ENCODE results near the gene NDOR1.

NDOR1 gene

DNA sequence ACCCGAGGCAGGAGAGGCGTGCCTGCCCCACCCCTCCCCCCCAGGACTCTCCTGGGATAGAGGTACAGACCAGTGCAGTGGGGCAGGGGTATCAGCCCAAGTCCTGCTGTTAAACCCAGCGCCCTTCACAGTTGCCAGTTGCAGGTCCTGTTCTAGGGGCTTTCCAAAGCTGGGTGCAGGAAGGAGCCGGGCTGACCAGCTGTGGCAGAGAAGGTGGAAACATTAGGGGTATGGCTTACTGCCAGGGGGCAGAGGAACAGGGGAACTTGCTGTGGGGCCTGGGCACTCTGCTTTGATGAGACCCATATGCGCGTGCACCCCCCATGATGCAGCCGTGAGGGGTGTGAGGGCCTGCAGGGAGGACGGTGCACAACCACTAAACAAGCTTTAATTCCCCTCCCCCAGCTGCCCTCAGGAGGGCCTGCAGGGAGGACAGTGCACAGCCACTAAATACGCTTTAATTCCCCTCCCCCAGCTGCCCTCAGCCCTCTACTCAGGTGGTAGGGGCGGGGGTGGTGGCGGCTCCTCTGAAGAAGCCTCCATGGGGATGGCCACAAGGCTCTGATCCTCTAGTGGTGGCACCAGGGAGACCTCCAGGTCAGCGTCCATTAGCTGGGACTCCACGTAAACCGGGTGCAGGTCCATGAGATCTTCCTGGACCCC is 34.9 kb upstream of the NDOR1 start:
- DNase-seq: no peak
- no peak overlapping the region for H2AK5ac ChIP-seq (ENCODE audit: low read length)
- no peak overlapping the region for H3K9ac ChIP-seq (ENCODE audit: low read length)
- no peak overlapping the region for H4K5ac ChIP-seq (ENCODE audit: low read length)
- no peak overlapping the region for H3K4me2 ChIP-seq (ENCODE audit: low read length)
- H2BK120ac ChIP-seq (ENCODE audit: low read depth, low read length): no peak overlapping the region
- no peak overlapping the region for H2BK15ac ChIP-seq (replicated peaks; ENCODE audit: low read depth)
- peaks cover 32% of the 10 kb centered on the region for H3K27me3 ChIP-seq (ENCODE audit: insufficient read depth, low read length, poor library complexity)
- H3K4me3 ChIP-seq (ENCODE audit: low read length): no peak overlapping the region
- H4K8ac ChIP-seq (ENCODE audit: low read depth, low read length): no peak overlapping the region
- no peaks in the 10 kb centered on the region for H3K79me1 ChIP-seq (ENCODE audit: low read length)
- H3K79me2 ChIP-seq (ENCODE audit: control insufficient read depth, insufficient read depth, low read length): no peaks in the 10 kb centered on the region
- H3K4ac ChIP-seq (ENCODE audit: low read depth, low read length): no peak overlapping the region
- H3K18ac ChIP-seq (ENCODE audit: low read length): no peak overlapping the region
- WGBS (ENCODE audit: extremely low coverage, insufficient coverage, low lambda C conversion rate): no CpG with 5 or more reads among the region's 14 CpGs
- H2BK5ac ChIP-seq (ENCODE audit: low read length): no peak overlapping the region
- H3K23ac ChIP-seq (ENCODE audit: low read length): no peak overlapping the region
- H3K27ac ChIP-seq (ENCODE audit: low read depth, low read length): no peak overlapping the region
- H3K56ac ChIP-seq (ENCODE audit: low read length): no peak overlapping the region
- no peaks in the 10 kb centered on the region for H3K4me1 ChIP-seq (ENCODE audit: control insufficient read depth, low read depth, low read length)
- H3K36me3 ChIP-seq (ENCODE audit: control insufficient read depth, insufficient read depth, low read length): no peaks in the 10 kb centered on the region

DNA sequence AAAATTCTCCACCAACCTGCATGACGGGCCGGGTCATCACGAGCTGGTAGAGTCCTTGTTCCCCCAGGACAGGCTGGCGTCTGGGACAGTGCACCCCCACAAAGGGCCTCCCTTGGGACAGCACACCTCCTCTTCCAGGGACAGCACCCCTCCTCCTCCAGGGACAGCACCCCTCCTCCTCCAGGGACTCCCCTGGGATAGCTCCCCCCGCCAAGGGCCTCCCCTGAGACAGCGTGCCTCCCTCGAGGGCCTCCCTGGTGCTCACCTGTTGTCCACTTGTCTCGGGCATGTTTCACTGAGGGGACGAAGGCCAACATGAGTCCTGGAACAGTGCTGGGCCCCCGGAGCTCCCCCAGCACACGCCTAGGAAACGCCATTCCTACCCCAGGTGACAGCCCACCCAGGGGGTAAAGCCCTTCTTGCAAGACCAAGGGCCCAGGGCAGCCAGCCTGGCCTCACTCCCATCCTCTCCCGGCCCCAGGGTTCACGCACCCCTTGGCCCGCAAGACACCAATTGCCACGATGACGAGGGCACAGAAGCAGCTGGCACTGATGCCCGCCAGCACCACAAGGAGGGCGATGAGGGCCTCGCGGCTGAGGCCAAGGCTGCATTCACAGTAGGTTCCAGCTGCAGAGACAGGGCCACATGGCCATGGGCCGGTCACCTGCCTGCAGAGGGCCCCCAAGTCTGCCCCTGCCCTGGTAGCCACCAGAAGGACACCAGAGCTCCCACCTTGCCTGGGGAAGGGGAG is 34.2 kb upstream of the NDOR1 start:
- no peak overlapping the region for H4K5ac ChIP-seq (ENCODE audit: low read length)
- H3K4me3 ChIP-seq (ENCODE audit: low read length): no peak overlapping the region
- H3K18ac ChIP-seq (ENCODE audit: low read length): no peak overlapping the region
- no CpG with 5 or more reads among the region's 22 CpGs for WGBS (ENCODE audit: extremely low coverage, insufficient coverage, low lambda C conversion rate)
- H3K79me2 ChIP-seq (ENCODE audit: control insufficient read depth, insufficient read depth, low read length): no peaks in the 10 kb centered on the region
- no peak overlapping the region for H2BK15ac ChIP-seq (replicated peaks; ENCODE audit: low read depth)
- no peak overlapping the region for H2BK120ac ChIP-seq (ENCODE audit: low read depth, low read length)
- no peaks in the 10 kb centered on the region for H3K36me3 ChIP-seq (ENCODE audit: control insufficient read depth, insufficient read depth, low read length)
- no peak overlapping the region for H2BK5ac ChIP-seq (ENCODE audit: low read length)
- no peaks in the 10 kb centered on the region for H3K4me1 ChIP-seq (ENCODE audit: control insufficient read depth, low read depth, low read length)
- no peak overlapping the region for H3K56ac ChIP-seq (ENCODE audit: low read length)
- no peak overlapping the region for H3K9ac ChIP-seq (ENCODE audit: low read length)
- H3K79me1 ChIP-seq (ENCODE audit: low read length): no peaks in the 10 kb centered on the region
- no peak overlapping the region for H3K4me2 ChIP-seq (ENCODE audit: low read length)
- H3K23ac ChIP-seq (ENCODE audit: low read length): no peak overlapping the region
- DNase-seq: no peak
- H4K8ac ChIP-seq (ENCODE audit: low read depth, low read length): no peak overlapping the region
- H3K27me3 ChIP-seq (ENCODE audit: insufficient read depth, low read length, poor library complexity): peaks cover 31% of the 10 kb centered on the region
- H3K27ac ChIP-seq (ENCODE audit: low read depth, low read length): no peak overlapping the region
- no peak overlapping the region for H2AK5ac ChIP-seq (ENCODE audit: low read length)
- H3K4ac ChIP-seq (ENCODE audit: low read depth, low read length): no peak overlapping the region

DNA sequence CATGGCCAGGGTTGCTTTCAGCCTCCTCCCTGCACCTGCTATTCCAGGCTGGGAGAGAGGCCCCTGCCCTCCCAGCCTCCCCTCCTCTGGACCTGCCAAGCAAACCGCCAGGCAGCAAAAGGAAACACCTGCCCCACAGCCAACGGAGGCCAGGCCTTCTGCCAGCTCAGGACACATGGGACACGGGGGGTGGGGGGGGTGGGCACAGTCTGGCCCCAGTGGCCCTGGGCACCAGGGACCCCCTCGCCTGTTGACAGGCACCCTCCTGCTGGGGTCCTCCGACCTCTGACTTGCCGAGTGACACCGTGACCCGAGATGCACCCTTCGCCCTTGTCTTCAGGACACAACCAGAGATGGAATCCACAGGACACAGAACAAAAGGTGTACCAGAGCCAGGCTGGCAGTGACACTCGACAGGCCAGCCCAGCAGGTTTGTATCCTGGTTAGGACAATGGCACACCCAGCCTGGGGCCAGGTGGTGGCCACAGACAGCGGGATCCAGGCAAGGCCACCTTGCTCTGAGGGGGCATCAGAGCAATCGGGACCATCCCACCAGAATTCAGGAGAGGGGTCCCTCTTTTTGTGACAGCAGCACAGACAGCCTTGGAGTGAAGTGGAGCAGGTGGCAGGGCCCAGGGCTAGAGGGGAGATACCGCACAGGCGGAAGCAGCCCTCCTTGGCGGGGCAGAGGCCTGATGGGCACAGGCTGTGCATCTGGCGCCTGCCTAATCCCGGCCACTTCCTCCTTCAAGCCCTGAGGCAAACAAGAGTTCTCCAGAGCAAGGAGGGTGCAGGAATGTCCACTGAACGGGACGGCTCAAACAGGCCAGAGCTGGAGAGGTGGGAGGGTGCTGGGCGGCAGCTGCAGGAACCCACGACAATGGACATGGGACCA is 32.4 kb upstream of the NDOR1 start:
- no CpG with 5 or more reads among the region's 21 CpGs for WGBS (ENCODE audit: extremely low coverage, insufficient coverage, low lambda C conversion rate)
- Histone ChIP-seq H3K27me3 (ENCODE audit: insufficient read depth, low read length, poor library complexity) (peaks cover 16% of the 10 kb centered on the region), H3K79me2 (ENCODE audit: control insufficient read depth, insufficient read depth, low read length) (no peaks in the 10 kb centered on the region), H2BK5ac (ENCODE audit: low read length) (no peak overlapping the region), H3K36me3 (ENCODE audit: control insufficient read depth, insufficient read depth, low read length) (no peaks in the 10 kb centered on the region), H3K56ac (ENCODE audit: low read length) (no peak overlapping the region), H2BK120ac (ENCODE audit: low read depth, low read length) (no peak overlapping the region), H4K8ac (ENCODE audit: low read depth, low read length) (no peak overlapping the region), H2BK15ac (replicated peaks; ENCODE audit: low read depth) (no peak overlapping the region), H3K4ac (ENCODE audit: low read depth, low read length) (no peak overlapping the region), H3K79me1 (ENCODE audit: low read length) (no peaks in the 10 kb centered on the region), H3K18ac (ENCODE audit: low read length) (no peak overlapping the region), H2AK5ac (ENCODE audit: low read length) (no peak overlapping the region), H3K4me3 (ENCODE audit: low read length) (no peak overlapping the region), H3K4me1 (ENCODE audit: control insufficient read depth, low read depth, low read length) (no peaks in the 10 kb centered on the region), H3K27ac (ENCODE audit: low read depth, low read length) (no peak overlapping the region), H4K5ac (ENCODE audit: low read length) (no peak overlapping the region), H3K23ac (ENCODE audit: low read length) (no peak overlapping the region), H3K9ac (ENCODE audit: low read length) (no peak overlapping the region), H3K4me2 (ENCODE audit: low read length) (no peak overlapping the region)
- DNase-seq: no peak

DNA sequence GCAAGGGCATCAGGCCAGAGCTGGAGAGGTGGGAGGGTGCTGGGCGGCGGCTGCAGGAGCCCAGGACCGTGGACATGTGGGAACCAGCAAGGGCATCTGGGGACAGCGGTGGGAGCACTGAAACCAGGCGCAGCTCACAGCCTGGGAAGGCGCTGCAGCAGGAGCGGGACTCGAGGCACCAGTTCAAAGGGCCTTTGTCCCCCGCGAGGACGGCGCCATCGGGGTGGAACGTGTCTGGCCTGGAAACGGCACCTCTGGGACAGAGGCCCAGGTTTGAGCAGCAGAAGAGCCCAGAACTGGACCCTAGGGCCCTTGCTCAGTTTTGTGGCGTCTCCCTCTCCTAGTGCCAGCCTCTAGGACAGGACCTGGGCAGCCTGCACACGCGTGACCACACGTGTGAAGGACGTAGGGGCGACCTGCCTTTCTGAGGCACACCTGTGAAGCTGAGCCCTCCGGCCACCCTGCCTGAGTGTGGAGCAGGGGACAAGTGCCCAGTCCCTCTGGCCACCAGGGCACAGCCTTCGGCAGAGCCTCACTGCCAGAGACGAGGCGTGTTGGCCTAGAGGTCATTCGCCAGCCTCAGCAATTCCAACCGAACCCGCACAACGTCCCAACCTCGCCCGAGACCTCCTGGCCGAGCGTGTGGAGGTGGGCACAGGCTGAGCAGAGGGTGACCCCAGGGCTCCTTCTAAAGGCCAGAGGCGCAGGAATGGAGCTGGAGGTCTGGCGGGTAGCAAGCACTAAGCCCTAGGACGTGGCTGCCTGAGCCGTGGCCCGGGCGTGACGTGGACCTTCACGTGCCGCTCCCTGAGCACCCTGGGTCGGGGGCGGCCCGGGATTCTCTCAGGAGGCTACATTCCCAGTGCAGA is 31.5 kb upstream of the NDOR1 start:
- Histone ChIP-seq H3K23ac (ENCODE audit: low read length) (no peak overlapping the region), H2BK5ac (ENCODE audit: low read length) (no peak overlapping the region), H2BK15ac (replicated peaks; ENCODE audit: low read depth) (no peak overlapping the region), H3K4me3 (ENCODE audit: low read length) (no peak overlapping the region), H3K36me3 (ENCODE audit: control insufficient read depth, insufficient read depth, low read length) (no peaks in the 10 kb centered on the region), H3K4ac (ENCODE audit: low read depth, low read length) (no peak overlapping the region), H3K27ac (ENCODE audit: low read depth, low read length) (no peak overlapping the region), H3K79me2 (ENCODE audit: control insufficient read depth, insufficient read depth, low read length) (no peaks in the 10 kb centered on the region), H4K8ac (ENCODE audit: low read depth, low read length) (no peak overlapping the region), H4K5ac (ENCODE audit: low read length) (no peak overlapping the region), H3K27me3 (ENCODE audit: insufficient read depth, low read length, poor library complexity) (peaks cover 11% of the 10 kb centered on the region), H2BK120ac (ENCODE audit: low read depth, low read length) (no peak overlapping the region), H2AK5ac (ENCODE audit: low read length) (no peak overlapping the region), H3K56ac (ENCODE audit: low read length) (no peak overlapping the region), H3K9ac (ENCODE audit: low read length) (no peak overlapping the region), H3K18ac (ENCODE audit: low read length) (no peak overlapping the region), H3K4me1 (ENCODE audit: control insufficient read depth, low read depth, low read length) (no peaks in the 10 kb centered on the region), H3K79me1 (ENCODE audit: low read length) (no peaks in the 10 kb centered on the region), H3K4me2 (ENCODE audit: low read length) (no peak overlapping the region)
- no peak for DNase-seq
- WGBS (ENCODE audit: extremely low coverage, insufficient coverage, low lambda C conversion rate): no CpG with 5 or more reads among the region's 45 CpGs

DNA sequence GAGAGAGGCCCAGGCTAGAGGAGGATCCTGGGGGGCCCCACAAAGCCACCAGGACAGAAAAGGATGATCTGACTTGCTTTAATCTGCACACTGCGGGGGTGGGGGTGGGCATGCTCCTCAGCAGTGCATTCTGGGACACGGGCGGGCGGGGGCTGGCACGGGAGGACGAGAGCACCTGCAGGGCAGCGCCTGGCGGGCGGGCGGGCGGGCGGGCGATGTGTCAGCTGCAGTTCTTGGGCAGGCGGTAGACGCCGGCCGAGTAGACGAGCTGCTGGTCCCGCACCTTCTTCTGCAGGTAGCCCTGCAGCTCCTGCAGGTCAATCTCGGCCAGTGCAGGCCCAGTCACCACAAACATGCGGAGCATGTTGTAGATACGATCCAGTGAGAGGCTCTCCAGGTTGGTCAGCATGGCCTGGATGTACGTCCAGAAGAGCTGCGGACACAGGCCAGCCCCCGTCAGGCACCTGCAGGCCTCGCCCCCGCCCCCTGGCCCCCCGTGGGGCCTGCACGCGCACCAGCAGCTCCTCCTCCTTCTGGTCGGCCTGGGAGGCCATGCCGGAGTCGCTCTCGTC is 30.7 kb upstream of the NDOR1 start:
- H2BK120ac ChIP-seq (ENCODE audit: low read depth, low read length): no peak overlapping the region
- no peaks in the 10 kb centered on the region for H3K4me1 ChIP-seq (ENCODE audit: control insufficient read depth, low read depth, low read length)
- H3K27me3 ChIP-seq (ENCODE audit: insufficient read depth, low read length, poor library complexity): peaks cover 6% of the 10 kb centered on the region
- no peak overlapping the region for H3K27ac ChIP-seq (ENCODE audit: low read depth, low read length)
- H3K18ac ChIP-seq (ENCODE audit: low read length): no peak overlapping the region
- H3K79me2 ChIP-seq (ENCODE audit: control insufficient read depth, insufficient read depth, low read length): no peaks in the 10 kb centered on the region
- no peaks in the 10 kb centered on the region for H3K36me3 ChIP-seq (ENCODE audit: control insufficient read depth, insufficient read depth, low read length)
- H3K4me3 ChIP-seq (ENCODE audit: low read length): no peak overlapping the region
- no peak overlapping the region for H2BK5ac ChIP-seq (ENCODE audit: low read length)
- WGBS (ENCODE audit: extremely low coverage, insufficient coverage, low lambda C conversion rate): no CpG with 5 or more reads among the region's 34 CpGs
- no peak overlapping the region for H3K4me2 ChIP-seq (ENCODE audit: low read length)
- H4K5ac ChIP-seq (ENCODE audit: low read length): no peak overlapping the region
- peak; percentile 51 for DNase-seq
- no peak overlapping the region for H3K23ac ChIP-seq (ENCODE audit: low read length)
- no peak overlapping the region for H2BK15ac ChIP-seq (replicated peaks; ENCODE audit: low read depth)
- H2AK5ac ChIP-seq (ENCODE audit: low read length): no peak overlapping the region
- no peak overlapping the region for H3K56ac ChIP-seq (ENCODE audit: low read length)
- H3K4ac ChIP-seq (ENCODE audit: low read depth, low read length): no peak overlapping the region
- no peaks in the 10 kb centered on the region for H3K79me1 ChIP-seq (ENCODE audit: low read length)
- H3K9ac ChIP-seq (ENCODE audit: low read length): no peak overlapping the region
- H4K8ac ChIP-seq (ENCODE audit: low read depth, low read length): no peak overlapping the region

Data from mesendoderm (in vitro differentiated cells).